Measurements from ENCODE around the gene CUX1. TPM values are rescaled to one million over a fixed set of nuclear protein-coding genes. Genes with fewer than 3 reads are reported as not detected.
A peak's percentile ranks its signal among the peaks of the same experiment; 100 is the strongest.
"Not testable (repeated sequence)": the region's sequence is repeated elsewhere in the genome, so short reads cannot be mapped to it uniquely, and the experiment has no call there.

CUX1 gene
- total and polyA plus RNA-seq, 5 donors: 54.1 to 146 (median 109) TPM

DNA sequence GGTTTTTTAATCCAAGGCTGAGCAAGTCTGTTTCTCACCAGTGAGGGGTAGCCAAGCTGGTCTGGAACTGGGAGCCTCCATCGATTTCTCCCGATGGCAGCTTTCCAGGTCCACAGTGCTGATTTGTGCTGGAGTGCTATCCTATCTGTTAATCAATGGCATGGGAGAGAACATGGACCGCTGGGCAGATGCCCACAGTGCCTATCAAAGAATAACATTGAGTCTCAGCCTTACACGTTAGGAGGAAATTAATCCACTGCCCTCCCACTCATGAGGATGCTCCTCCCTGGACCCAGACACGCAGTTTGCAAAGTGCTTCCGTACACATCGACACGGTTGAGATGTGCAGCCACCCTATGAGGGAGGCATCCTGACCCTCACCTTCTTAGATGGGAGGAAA, 36.0 kb upstream of the CUX1 start:
- Histone ChIP-seq H3K27ac (ENCODE audit: low read length) (no peak overlapping the region), H3K27me3 (ENCODE audit: control insufficient read depth, insufficient read depth) (no peaks in the 10 kb centered on the region), H3K9me3 (ENCODE audit: control insufficient read depth, low read length) (no peaks in the 10 kb centered on the region), H3K4me1 (ENCODE audit: control insufficient read depth, insufficient read depth, low read length) (peaks cover 6% of the 10 kb centered on the region), H3K4me3 (ENCODE audit: low read length) (no peak overlapping the region)
- DNase-seq (no peak), ATAC-seq (no peak)
- 74% methylated on average over 8 of the region's 8 CpGs for WGBS
- intact Hi-C loops (cut with DNase I): no loop called here

DNA sequence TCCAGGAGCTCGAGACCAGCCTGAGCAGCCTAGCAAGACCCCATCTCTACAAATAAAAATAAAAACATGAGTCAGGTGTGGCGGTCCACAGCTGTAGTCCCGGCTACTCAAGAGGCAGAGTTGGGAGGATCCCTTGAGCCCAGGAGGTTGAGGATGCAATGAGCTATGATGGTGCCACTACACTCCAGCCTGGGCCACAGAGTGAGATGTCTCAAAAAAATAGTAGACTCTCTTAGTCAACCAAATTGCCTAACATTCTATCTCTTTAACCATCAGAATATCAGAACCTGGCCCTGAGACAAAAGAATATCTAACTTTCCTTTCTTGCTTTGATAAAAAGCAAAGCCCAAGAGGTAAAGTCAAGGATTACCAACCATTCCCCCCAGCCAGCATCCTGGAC, 35.0 kb upstream of the CUX1 start:
- intact Hi-C loops (cut with DNase I): no loop called here
- ATAC-seq: no peak

DNA sequence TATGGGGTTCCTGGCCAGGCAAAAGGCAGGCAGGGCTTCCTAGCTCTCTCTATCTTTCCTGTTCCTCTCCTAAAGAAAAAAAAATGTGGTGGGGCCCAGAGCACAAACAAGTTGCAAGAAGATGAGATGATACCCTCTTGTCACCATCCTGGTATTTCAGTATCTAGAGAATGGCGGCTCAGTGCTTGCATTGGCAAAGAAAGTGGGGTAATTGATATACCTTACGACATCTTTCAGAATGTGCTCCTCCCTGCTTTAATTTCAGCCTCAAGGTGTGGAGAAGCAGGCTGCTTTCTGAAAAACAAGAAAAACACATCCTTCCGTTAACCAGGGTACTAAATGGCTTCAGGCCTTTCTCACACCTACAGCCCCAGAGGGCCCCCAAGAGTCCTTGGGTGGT, 34.5 kb upstream of the CUX1 start:
- H3K27me3 ChIP-seq (ENCODE audit: control insufficient read depth, insufficient read depth): no peaks in the 10 kb centered on the region
- H3K9me3 ChIP-seq (ENCODE audit: control insufficient read depth, low read length): no peaks in the 10 kb centered on the region
- intact Hi-C loops (cut with DNase I): no loop called here
- H3K4me3 ChIP-seq (ENCODE audit: low read length): no peak overlapping the region
- ATAC-seq: no peak
- peaks cover 6% of the 10 kb centered on the region for H3K4me1 ChIP-seq (ENCODE audit: control insufficient read depth, insufficient read depth, low read length)
- H3K27ac ChIP-seq (ENCODE audit: low read length): no peak overlapping the region
- WGBS: 86% methylated on average over 3 of the region's 3 CpGs
- no peak for DNase-seq

More for the DNA sequence above, 35.0 kb upstream of the CUX1 start:
- H3K27ac ChIP-seq (ENCODE audit: low read length): no peak overlapping the region
- DNase-seq: no peak
- no peak overlapping the region for H3K4me3 ChIP-seq (ENCODE audit: low read length)
- H3K27me3 ChIP-seq (ENCODE audit: control insufficient read depth, insufficient read depth): no peaks in the 10 kb centered on the region
- H3K9me3 ChIP-seq (ENCODE audit: control insufficient read depth, low read length): no peaks in the 10 kb centered on the region
- WGBS: 97% methylated on average over 3 of the region's 3 CpGs
- H3K4me1 ChIP-seq (ENCODE audit: control insufficient read depth, insufficient read depth, low read length): peaks cover 6% of the 10 kb centered on the region

DNA sequence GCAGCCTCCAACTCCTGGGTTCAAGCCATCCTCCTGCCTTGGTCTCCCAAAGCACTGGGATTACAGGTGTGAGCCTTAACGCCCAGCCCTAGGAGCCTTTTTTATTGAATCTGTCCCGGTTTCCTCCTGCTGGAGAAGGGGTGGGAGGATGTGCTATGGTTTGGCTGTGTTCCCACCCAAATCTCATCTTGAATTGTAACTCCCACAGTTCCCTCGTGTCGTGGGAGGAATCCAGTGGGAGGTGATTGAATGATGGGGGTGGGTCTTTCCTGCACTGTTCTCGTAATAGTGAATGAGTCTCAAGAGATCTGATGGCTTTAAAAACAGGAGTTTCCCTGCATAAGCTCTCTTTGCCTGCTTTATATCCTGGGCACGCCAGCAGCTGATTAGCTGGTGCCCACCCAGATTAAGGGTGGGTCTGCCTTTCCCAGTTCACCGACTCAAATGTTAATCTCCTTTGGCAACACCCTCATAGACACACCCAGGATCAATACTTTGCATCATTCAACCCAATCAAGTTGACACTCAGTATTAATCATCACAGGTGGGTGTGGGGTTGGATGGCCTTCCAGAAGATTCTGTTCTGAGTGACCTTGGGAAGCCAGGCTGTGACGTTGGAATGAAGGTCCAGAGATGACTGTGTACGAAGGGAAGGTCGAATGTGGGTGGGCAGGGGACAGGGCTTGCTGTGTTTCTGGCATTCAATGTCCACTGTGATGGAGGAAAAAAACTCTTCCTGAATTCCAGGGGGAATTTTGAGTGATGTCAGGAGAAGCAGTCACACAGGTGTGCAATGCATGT, 33.8 kb upstream of the CUX1 start:
- no peaks in the 10 kb centered on the region for H3K9me3 ChIP-seq (ENCODE audit: control insufficient read depth, low read length)
- 44% methylated on average over 10 of the region's 10 CpGs for WGBS
- intact Hi-C loops (cut with DNase I): no loop called here

DNA sequence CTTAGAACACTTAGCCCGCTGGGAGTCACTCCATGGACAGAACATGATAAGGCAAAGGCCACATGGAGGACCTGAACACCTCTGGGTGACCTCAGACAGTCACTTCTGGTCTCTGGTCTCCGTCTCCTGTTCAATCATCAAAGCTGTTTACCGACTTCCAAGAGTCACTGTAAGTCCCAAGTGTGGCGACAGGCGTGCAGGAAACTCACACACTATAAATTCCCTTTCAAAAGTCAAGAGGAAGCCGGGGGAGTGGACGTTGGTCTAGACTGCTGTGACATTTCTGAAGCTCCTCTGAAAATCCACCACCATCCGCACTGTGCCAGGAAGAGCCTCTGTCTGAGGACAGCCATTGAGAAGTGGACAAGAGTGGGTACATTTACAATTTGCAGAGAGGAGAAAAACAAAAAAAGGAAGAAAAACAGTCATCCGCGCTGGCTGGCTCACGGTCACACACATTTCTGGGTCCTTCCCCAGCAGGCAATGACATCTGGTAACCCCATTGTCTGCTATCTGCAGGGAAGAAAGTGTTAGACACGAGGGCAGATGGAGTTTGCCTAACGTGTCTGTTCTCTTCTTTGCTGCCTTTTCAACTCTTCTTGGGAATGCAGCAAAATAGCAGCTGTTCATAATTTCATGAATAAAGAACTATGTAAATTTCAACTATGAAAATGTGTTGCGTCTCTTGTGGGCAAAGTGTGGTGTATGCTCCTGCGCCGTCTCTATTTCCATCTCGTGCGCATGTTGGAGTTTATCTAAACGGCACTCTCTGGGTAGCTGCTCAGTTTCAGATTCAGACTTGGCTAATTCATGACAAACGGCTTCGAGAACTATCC, 32.9 kb upstream of the CUX1 start:
- 20% methylated on average over 21 of the region's 21 CpGs for WGBS
- intact Hi-C loops (cut with DNase I): no loop called here
- Histone ChIP-seq H3K4me3 (ENCODE audit: low read length) (no peak overlapping the region), H3K9me3 (ENCODE audit: control insufficient read depth, low read length) (no peaks in the 10 kb centered on the region), H3K27ac (ENCODE audit: low read length) (no peak overlapping the region), H3K4me1 (ENCODE audit: control insufficient read depth, insufficient read depth, low read length) (peaks cover 6% of the 10 kb centered on the region), H3K27me3 (ENCODE audit: control insufficient read depth, insufficient read depth) (no peaks in the 10 kb centered on the region)
- DNase-seq (no peak), ATAC-seq (peak; percentile 67 to 68)

More for the DNA sequence above, 33.8 kb upstream of the CUX1 start:
- no peak overlapping the region for H3K4me3 ChIP-seq (ENCODE audit: low read length)
- no peak for ATAC-seq
- H3K4me1 ChIP-seq (ENCODE audit: control insufficient read depth, insufficient read depth, low read length): peaks cover 6% of the 10 kb centered on the region
- H3K27ac ChIP-seq (ENCODE audit: low read length): no peak overlapping the region
- H3K27me3 ChIP-seq (ENCODE audit: control insufficient read depth, insufficient read depth): no peaks in the 10 kb centered on the region
- no peak for DNase-seq

GRCh38 chr7:101787864-101788263, 29.6 kb upstream of the CUX1 start:
- intact Hi-C loops (cut with DNase I): no loop called here
- WGBS: 100% methylated on average over 1 of the region's 1 CpG
- no peaks in the 10 kb centered on the region for H3K27me3 ChIP-seq (ENCODE audit: control insufficient read depth, insufficient read depth)
- no peak for ATAC-seq
- H3K4me3 ChIP-seq (ENCODE audit: low read length): no peak overlapping the region
- H3K9me3 ChIP-seq (ENCODE audit: control insufficient read depth, low read length): no peaks in the 10 kb centered on the region
- peaks cover 6% of the 10 kb centered on the region for H3K4me1 ChIP-seq (ENCODE audit: control insufficient read depth, insufficient read depth, low read length)
- H3K27ac ChIP-seq (ENCODE audit: low read length): no peak overlapping the region
- DNase-seq: no peak

DNA sequence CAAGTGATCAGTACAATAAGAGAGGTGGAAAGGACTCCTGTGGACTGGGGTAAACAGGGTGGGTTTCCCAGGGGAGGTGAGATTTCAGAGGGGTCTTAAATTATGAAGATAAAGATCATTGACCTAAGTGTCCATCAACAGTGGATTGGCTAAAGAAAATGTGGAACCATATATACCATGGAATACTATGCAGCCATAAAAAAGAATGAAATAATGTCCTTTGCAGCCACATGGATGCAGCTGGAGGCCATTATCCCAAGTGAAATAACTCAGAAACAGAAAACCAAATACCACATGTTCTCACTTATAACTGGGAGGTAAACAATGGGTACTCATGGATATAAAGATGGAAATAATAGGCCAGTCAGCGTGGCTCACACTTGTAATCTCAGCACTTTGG, 28.9 kb upstream of the CUX1 start:
- Histone ChIP-seq H3K27ac (ENCODE audit: low read length) (no peak overlapping the region), H3K4me3 (ENCODE audit: low read length) (no peak overlapping the region), H3K27me3 (ENCODE audit: control insufficient read depth, insufficient read depth) (no peaks in the 10 kb centered on the region), H3K4me1 (ENCODE audit: control insufficient read depth, insufficient read depth, low read length) (peaks cover 6% of the 10 kb centered on the region), H3K9me3 (ENCODE audit: control insufficient read depth, low read length) (no peaks in the 10 kb centered on the region)
- intact Hi-C loops (cut with DNase I): no loop called here
- DNase-seq (no peak), ATAC-seq (no peak)
- 72% methylated on average over 1 of the region's 1 CpG for WGBS

GRCh38 chr7:101790566-101791293, 26.7 kb upstream of the CUX1 start:
- DNase-seq (no peak), ATAC-seq (no peak)
- Histone ChIP-seq H3K27me3 (ENCODE audit: control insufficient read depth, insufficient read depth) (no peaks in the 10 kb centered on the region), H3K4me1 (ENCODE audit: control insufficient read depth, insufficient read depth, low read length) (no peaks in the 10 kb centered on the region), H3K27ac (ENCODE audit: low read length) (no peak overlapping the region), H3K4me3 (ENCODE audit: low read length) (no peak overlapping the region), H3K9me3 (ENCODE audit: control insufficient read depth, low read length) (no peaks in the 10 kb centered on the region)
- WGBS: 88% methylated on average over 10 of the region's 10 CpGs
- intact Hi-C loops (cut with DNase I): no loop called here

DNA sequence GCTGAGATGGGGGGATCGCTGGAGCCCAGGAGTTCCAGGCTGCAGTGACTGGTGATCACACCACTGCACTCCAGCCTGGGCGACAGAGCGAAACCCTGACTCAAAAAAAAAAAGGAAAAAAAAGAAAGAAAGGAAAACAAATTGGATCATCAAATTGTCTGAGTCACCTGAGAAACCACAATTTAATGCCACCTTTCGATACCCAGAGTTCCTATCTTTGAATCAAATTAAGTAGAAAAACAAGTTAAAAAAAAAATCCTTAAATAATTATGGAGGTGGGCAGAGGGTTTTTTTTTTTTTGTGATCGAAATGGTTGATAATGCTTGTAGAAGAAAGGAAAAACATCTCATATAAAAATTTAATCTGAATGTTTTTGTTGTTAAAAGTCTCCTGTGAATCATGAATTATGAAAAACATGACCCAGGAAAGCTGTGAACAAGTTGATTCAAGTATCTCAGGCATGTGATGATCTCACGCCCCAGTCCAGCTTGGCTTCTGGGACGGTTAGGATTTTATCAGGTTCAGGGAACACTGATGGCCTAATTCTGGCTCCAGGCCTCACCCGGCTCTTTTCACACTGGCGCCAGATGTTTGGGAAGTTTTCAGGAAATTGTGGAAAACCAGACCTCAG, 25.3 kb upstream of the CUX1 start:
- intact Hi-C loops (cut with DNase I): no loop called here
- peak; percentile 72 to 84 for ATAC-seq
- 59% methylated on average over 9 of the region's 9 CpGs for WGBS
- H3K27ac ChIP-seq (ENCODE audit: low read length): peak overlapping the region; percentile 45
- DNase-seq: peak; percentile 43 to 73 (median 63)
- no peaks in the 10 kb centered on the region for H3K9me3 ChIP-seq (ENCODE audit: control insufficient read depth, low read length)
- no peaks in the 10 kb centered on the region for H3K27me3 ChIP-seq (ENCODE audit: control insufficient read depth, insufficient read depth)
- no peaks in the 10 kb centered on the region for H3K4me1 ChIP-seq (ENCODE audit: control insufficient read depth, insufficient read depth, low read length)
- H3K4me3 ChIP-seq (ENCODE audit: low read length): no peak overlapping the region

- WGBS: 89% methylated on average over 4 of the region's 4 CpGs
- H3K27me3 ChIP-seq (ENCODE audit: control insufficient read depth, insufficient read depth); H3K4me1 ChIP-seq (ENCODE audit: control insufficient read depth, insufficient read depth, low read length); intact Hi-C loops (cut with DNase I); H3K9me3 ChIP-seq (ENCODE audit: control insufficient read depth, low read length); H3K4me3 ChIP-seq (ENCODE audit: low read length); DNase-seq: not testable (repeated sequence)
- peak in 1 of 2 donors; percentile 22 for ATAC-seq
- H3K27ac ChIP-seq (ENCODE audit: low read length): peak overlapping the region; percentile 45
Measured at GRCh38 chr7:101792682-101793071, 24.7 kb upstream of the CUX1 start.

Measured in right cardiac atrium (tissue), 5 donors.